IMR-90 (cell line): Measurements from ENCODE around the gene EGR2. TPM values are rescaled to one million over a fixed set of nuclear protein-coding genes. Genes with fewer than 3 reads are reported as not detected.
A peak's percentile ranks its signal among the peaks of the same experiment; 100 is the strongest.

Experiments
- ATAC-seq: fragments of 200-7000 bp; cut with Tn5 transposase; 2 replicates; pipeline ENCODE4 v1.9.1; 2020; ENCODE audit warnings: low read depth, mild to moderate bottlenecking, moderate library complexity
- BruUV-seq: library from RNA; stranded (reverse); fragments of 400-500 nt; replicated peaks from 2 replicates; lab custom pipeline; 2021; lab: Mats Ljungman, UMichigan
- CTCF ChIA-PET: fragments of 300-600 bp; formaldehyde crosslinking; extraction: SDS; loops from one replicate; lab custom pipeline; 2021; ENCODE audit warnings: antibody characterized with exemption; lab: Yijun Ruan, JAX
- POLR2A ChIA-PET: fragments of 300-600 bp; sonication (Branson Sonifier 250); formaldehyde crosslinking; loops from one replicate; lab custom pipeline; 2022; ENCODE audit warnings: antibody characterized with exemption; ENCODE audit not compliant: unreplicated experiment; lab: Charles Lee
- DNase-seq: peaks from one replicate; pipeline ENCODE4 v3.0.0; 2013
- H2AFZ ChIP-seq: replicated peaks from 2 replicates; pipeline ENCODE3; 2013; ENCODE audit warnings: low read length, mild to moderate bottlenecking; ENCODE audit not compliant: poor library complexity
- H2AK5ac ChIP-seq: 2 replicates; pipeline ENCODE4 v1.6.1; 2013; ENCODE audit warnings: low read depth, low read length, inconsistent platforms
- H2AK9ac ChIP-seq: replicated peaks from 2 replicates; pipeline ENCODE3; 2013; ENCODE audit warnings: mild to moderate bottlenecking, low read depth, low read length, moderate library complexity; ENCODE audit not compliant: poor library complexity
- H2BK120ac ChIP-seq: 2 replicates; pipeline ENCODE4 v1.6.1; 2013; ENCODE audit warnings: low read depth, low read length, inconsistent platforms
- H2BK15ac ChIP-seq: 3 replicates; pipeline ENCODE4 v1.6.1; 2013; ENCODE audit warnings: low read depth, low read length, inconsistent platforms
- H2BK20ac ChIP-seq: 2 replicates; pipeline ENCODE4 v1.6.1; 2013; ENCODE audit warnings: low read depth, mild to moderate bottlenecking, inconsistent platforms, low read length, moderate library complexity
- H2BK5ac ChIP-seq: 2 replicates; pipeline ENCODE4 v1.6.1; 2013; ENCODE audit warnings: mild to moderate bottlenecking, low read depth, low read length, inconsistent platforms; ENCODE audit not compliant: poor library complexity, severe bottlenecking
- H3K14ac ChIP-seq: replicated peaks from 2 replicates; pipeline ENCODE4 v1.6.1; 2013; ENCODE audit warnings: low read depth, low read length, inconsistent platforms
- H3K18ac ChIP-seq: 2 replicates; pipeline ENCODE4 v1.6.1; 2013; ENCODE audit warnings: low read depth, low read length, control low read depth
- H3K23ac ChIP-seq: 2 replicates; pipeline ENCODE4 v1.6.1; 2013; ENCODE audit warnings: low read depth, low read length, inconsistent platforms
- H3K27ac ChIP-seq: 2 replicates; pipeline ENCODE4 v1.5.1; 2013; ENCODE audit warnings: mild to moderate bottlenecking, control low read depth, low read length; ENCODE audit not compliant: insufficient read depth
- H3K27me3 ChIP-seq: 2 replicates; pipeline ENCODE4 v1.6.1; 2013; ENCODE audit warnings: low read length; ENCODE audit not compliant: control insufficient read depth, insufficient read depth
- H3K36me3 ChIP-seq: 2 replicates; pipeline ENCODE4 v1.6.1; 2013; ENCODE audit warnings: low read length, mixed read lengths; ENCODE audit not compliant: control insufficient read depth, insufficient read depth
- H3K4ac ChIP-seq: 2 replicates; pipeline ENCODE4 v1.6.1; 2013; ENCODE audit warnings: low read depth, low read length, inconsistent platforms
- H3K4me1 ChIP-seq: 2 replicates; pipeline ENCODE4 v1.6.1; 2013; ENCODE audit warnings: low read length, mixed read lengths; ENCODE audit not compliant: control insufficient read depth, insufficient read depth
- H3K4me2 ChIP-seq: 2 replicates; pipeline ENCODE4 v1.6.1; 2013; ENCODE audit warnings: low read depth, mild to moderate bottlenecking, control low read depth, low read length, moderate library complexity
- H3K4me3 ChIP-seq: 2 replicates; pipeline ENCODE4 v1.5.1; 2013; ENCODE audit warnings: low read depth, mild to moderate bottlenecking, control low read depth, low read length, moderate library complexity; ENCODE audit not compliant: insufficient read depth
- H3K56ac ChIP-seq: 2 replicates; pipeline ENCODE4 v1.6.1; 2013; ENCODE audit warnings: low read length, inconsistent platforms; ENCODE audit not compliant: insufficient read depth; ENCODE audit errors: extremely low read depth
- H3K79me1 ChIP-seq, 2 experiments: 2 replicates each; pipeline ENCODE4 v1.6.1; 2013; ENCODE audit warnings: low read length in 2 of 2, inconsistent platforms in 1 of 2, low read depth in 1 of 2
- H3K9ac ChIP-seq: 2 replicates; pipeline ENCODE4 v1.6.1; 2013; ENCODE audit warnings: low read depth, low read length, control low read depth
- H3K9me1 ChIP-seq: 2 replicates; pipeline ENCODE4 v1.6.1; 2013; ENCODE audit warnings: low read length, inconsistent platforms; ENCODE audit not compliant: insufficient read depth
- H3K9me3 ChIP-seq: 2 replicates; pipeline ENCODE4 v1.6.1; 2013; ENCODE audit warnings: low read length; ENCODE audit not compliant: control insufficient read depth, insufficient read depth
- H4K20me1 ChIP-seq: 2 replicates; pipeline ENCODE4 v1.6.1; 2013; ENCODE audit warnings: low read length, inconsistent platforms; ENCODE audit not compliant: insufficient read depth
- H4K5ac ChIP-seq: 2 replicates; pipeline ENCODE4 v1.6.1; 2013; ENCODE audit warnings: mild to moderate bottlenecking, low read depth, low read length, control low read depth
- H4K8ac ChIP-seq, 2 experiments: 2 replicates each; pipeline ENCODE4 v1.6.1; 2013; ENCODE audit warnings: low read depth in 2 of 2, low read length in 2 of 2, control low read depth in 1 of 2, inconsistent platforms in 1 of 2
- H4K91ac ChIP-seq: 2 replicates; pipeline ENCODE4 v1.6.1; 2013; ENCODE audit warnings: low read depth, low read length, inconsistent platforms; ENCODE audit not compliant: insufficient read depth
- BHLHE40 ChIP-seq: fragments of 150-350 bp; IDR thresholded peaks from 2 replicates; pipeline ENCODE4 v1.6.1; 2016; ENCODE audit warnings: mild to moderate bottlenecking, low read depth, low read length
- CEBPB ChIP-seq: IDR thresholded peaks from 2 replicates; pipeline ENCODE4 v1.6.1; 2012; ENCODE audit warnings: low read depth, low read length, improper control_type of control experiment
- CTCF ChIP-seq: conservative IDR thresholded peaks from 2 replicates; pipeline ENCODE4 v1.5.1; 2012; ENCODE audit warnings: mild to moderate bottlenecking, low read depth, low read length, improper control_type of control experiment
- FOS ChIP-seq: fragments of 150-350 bp; IDR thresholded peaks from 2 replicates; pipeline ENCODE4 v1.6.1; 2016; ENCODE audit warnings: low read depth, low read length
- MAFK ChIP-seq: IDR thresholded peaks from 2 replicates; pipeline ENCODE4 v1.6.1; 2012; ENCODE audit warnings: low read depth, low read length, improper control_type of control experiment
- MAZ ChIP-seq: IDR thresholded peaks from 2 replicates; pipeline ENCODE4 v1.6.1; 2012; ENCODE audit warnings: low read depth, mild to moderate bottlenecking, low read length, improper control_type of control experiment, moderate library complexity, borderline replicate concordance
- MXI1 ChIP-seq: IDR thresholded peaks from 2 replicates; pipeline ENCODE4 v1.6.1; 2012; ENCODE audit warnings: low read depth, mild to moderate bottlenecking, low read length, moderate library complexity, borderline replicate concordance
- NFE2L2 ChIP-seq: fragments of 150-350 bp; IDR thresholded peaks from 2 replicates; pipeline ENCODE4 v1.6.1; 2016; ENCODE audit warnings: low read depth, mild to moderate bottlenecking, low read length
- POLR2A ChIP-seq: IDR thresholded peaks from 2 replicates; pipeline ENCODE4 v1.6.1; 2012; ENCODE audit warnings: mild to moderate bottlenecking, low read depth, low read length
- RAD21 ChIP-seq: IDR thresholded peaks from 2 replicates; pipeline ENCODE4 v1.6.1; 2012; ENCODE audit warnings: low read length, improper control_type of control experiment
- SMC3 ChIP-seq: fragments of 150-350 bp; IDR thresholded peaks from 2 replicates; pipeline ENCODE4 v1.6.1; 2016; ENCODE audit warnings: low read depth, mild to moderate bottlenecking, antibody characterized with exemption, low read length, moderate library complexity
- USF2 ChIP-seq: fragments of 150-350 bp; IDR thresholded peaks from 2 replicates; pipeline ENCODE4 v1.6.1; 2017; ENCODE audit warnings: mild to moderate bottlenecking, antibody characterized with exemption, low read length, low read depth
- WGBS, 2 experiments: methylation state at CpG; one replicate each; pipeline versions ENCODE4 v1.1.5 to v1.1.7; 2013; ENCODE audit warnings: missing lambda C conversion rate in 2 of 2; ENCODE audit not compliant: insufficient read length in 1 of 2; ENCODE audit errors: extremely low coverage in 2 of 2; 5-methylcytosine and 5-hydroxymethylcytosine counted together
- dilution Hi-C: fragments of 300-500 bp; cut with HindIII; formaldehyde crosslinking; loops from one replicate; pipeline ENCODE4 v1.14.3; 2018; ENCODE audit warnings: low sequenced_read_pairs; ENCODE audit not compliant: unreplicated experiment
- in situ Hi-C: fragments of 300-500 bp; cut with MboI; formaldehyde crosslinking; loops from 3 replicates; pipeline ENCODE4 v1.14.3; 2019; ENCODE audit warnings: low sequenced_read_pairs, inconsistent platforms, mixed read lengths
- intact Hi-C: fragments of 100-400 bp; cut with micrococcal nuclease; formaldehyde crosslinking; loops from 2 replicates; pipeline ENCODE4 v1.10.0; 2022
- polyA plus RNA-seq, 3 experiments: library from polyadenylated mRNA; depleted of rRNA; stranded (reverse); fragments of >200 nt; gene quantifications; 2 replicates each; pipeline ENCODE4 v1.2.3, GENCODE V29; 2012; ENCODE audit warnings: low replicate concordance in 1 of 3
- total RNA-seq: library from RNA; depleted of rRNA; stranded (reverse); fragments of >200 nt; gene quantifications from 2 replicates; pipeline ENCODE4 v1.2.3, GENCODE V29; 2012

EGR2 gene
- total and polyA plus RNA-seq, 2 of the 4 experiments (the other 2 are of a cell fraction), result 0.36 to 1.2 TPM

GRCh38 chr10:62817766-62818425 lies 1.7 kb upstream of the EGR2 start:
- DNase-seq (peak; percentile 61), ATAC-seq (peak; percentile 58)
- BruUV-seq, result no TSS peak
- H3K23ac ChIP-seq, result no peak overlapping the region
- no peak overlapping the region for H3K27ac ChIP-seq
- in situ Hi-C loops, result loop anchor here (10.0 to 25.0 kb wide), 3 partner anchors 337 to 781 kb away; partner anchors contain the start of gene RTKN2
- peaks cover 50% of the 10 kb centered on the region for H3K27me3 ChIP-seq
- TF ChIP-seq CEBPB, result no peak
- TF ChIP-seq USF2, result no peak
- no peak for TF ChIP-seq BHLHE40
- TF ChIP-seq POLR2A, result no peak; the same call in 1 of the 2 replicates
- TF ChIP-seq SMC3, result peak; percentile 69
- TF ChIP-seq MAFK, result no peak
- TF ChIP-seq NFE2L2, result no peak
- TF ChIP-seq CTCF, result peak; percentile 70
- TF ChIP-seq MAZ, result no peak
- TF ChIP-seq RAD21, result peak; percentile 72
- TF ChIP-seq MXI1, result no peak
- 0 out of 2 replicates have a peak, but pooled peaks have one; percentile 5 for TF ChIP-seq FOS
- no peak overlapping the region for H2BK5ac ChIP-seq
- no peak overlapping the region for H2BK15ac ChIP-seq
- H3K79me1 ChIP-seq, result no peaks in the 10 kb centered on the region
- no peak overlapping the region for H3K9ac ChIP-seq
- CTCF ChIA-PET, result interaction anchor here (1.0 to 2.6 kb wide), 6 partner anchors 13 to 380 kb away, joined by 3 to 18 read pairs (median 4); partner anchors contain the start of gene ADO
- intact Hi-C loops, result loop anchor here (1.0 to 5.0 kb wide), 5 partner anchors 208 to 551 kb away; partner anchors contain the start of gene RTKN2
- H4K91ac ChIP-seq, result no peak overlapping the region
- H3K56ac ChIP-seq, result no peak overlapping the region
- H2BK120ac ChIP-seq, result no peak overlapping the region
- no peaks in the 10 kb centered on the region for H3K36me3 ChIP-seq
- peak overlapping the region; percentile 87 for H3K4me2 ChIP-seq
- no peak overlapping the region for H3K18ac ChIP-seq
- H4K20me1 ChIP-seq, result peaks cover 14% of the 10 kb centered on the region
- H3K9me3 ChIP-seq, result no peaks in the 10 kb centered on the region
- peaks cover 7% of the 10 kb centered on the region; the same call in 1 of the 2 replicates for H3K4me1 ChIP-seq
- no peak overlapping the region for H4K8ac ChIP-seq
- no peak overlapping the region for H3K14ac ChIP-seq
- H4K5ac ChIP-seq, result no peak overlapping the region
- 2% methylated on average over 6 of the region's 51 CpGs; no CpG with 5 or more reads in 1 of the 2 experiments for WGBS, 2 experiments
- no peak overlapping the region for H2BK20ac ChIP-seq
- peak overlapping the region; percentile 73 for H3K4me3 ChIP-seq
- no peak overlapping the region for H2AK9ac ChIP-seq
- POLR2A ChIA-PET, result interaction anchor here (0.6 kb wide), 3 partner anchors 203 to 566 kb away, joined by 4 to 9 read pairs (median 5); no protein-coding TSS in a partner anchor
- dilution Hi-C loops, result no loop called here
- H3K4ac ChIP-seq, result no peak overlapping the region
- H2AFZ ChIP-seq, result peak overlapping the region; percentile 92
- no peak overlapping the region for H2AK5ac ChIP-seq
- no peaks in the 10 kb centered on the region for H3K9me1 ChIP-seq
